C4-2B (cell line): ENCODE results near the gene ZNF516.

Experiments used
- ZFX ChIP-seq: fragments of 450-650 bp; IDR thresholded peaks from 2 replicates; pipeline ENCODE4 v1.6.1; 2017
- TF ChIP-seq, protein P1 (sequence below): fragments of 450-650 bp; conservative IDR thresholded peaks from 2 replicates; pipeline ENCODE4 v1.5.1; 2017; ENCODE audit warnings: mild to moderate bottlenecking

DNA sequence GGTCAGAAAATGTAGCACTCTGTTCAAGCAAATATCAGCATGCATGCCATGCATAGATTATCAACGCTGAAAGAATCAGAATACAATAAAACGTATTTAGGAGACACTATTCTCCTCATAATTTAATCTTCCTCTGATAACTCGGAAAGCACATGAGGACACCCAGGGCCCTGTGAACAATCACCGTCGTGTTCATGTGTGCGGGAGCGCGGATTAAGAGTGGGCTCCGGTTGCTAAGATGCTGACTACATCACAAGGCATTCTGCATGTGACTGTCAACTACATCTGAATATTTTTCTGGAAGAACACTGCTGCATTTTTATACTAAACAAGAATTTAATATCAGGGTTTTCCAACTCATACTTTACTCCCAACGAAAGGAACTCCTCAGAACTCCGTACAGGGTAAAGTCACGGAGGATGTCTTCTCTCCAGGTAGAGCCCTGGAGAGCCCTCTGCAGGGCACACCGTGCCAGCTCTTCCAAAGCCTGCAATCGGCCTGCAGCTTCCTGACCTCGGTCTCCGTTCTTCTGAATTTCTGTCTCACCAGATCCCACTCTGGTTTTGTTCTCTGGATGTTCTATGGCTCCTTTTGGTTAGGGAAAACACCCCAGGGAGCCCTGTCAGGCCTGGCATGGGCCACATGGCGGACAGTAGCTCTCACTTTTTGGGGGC lies 59.6 kb downstream of the ZNF516 start:
- TF ChIP-seq, protein P1, sequence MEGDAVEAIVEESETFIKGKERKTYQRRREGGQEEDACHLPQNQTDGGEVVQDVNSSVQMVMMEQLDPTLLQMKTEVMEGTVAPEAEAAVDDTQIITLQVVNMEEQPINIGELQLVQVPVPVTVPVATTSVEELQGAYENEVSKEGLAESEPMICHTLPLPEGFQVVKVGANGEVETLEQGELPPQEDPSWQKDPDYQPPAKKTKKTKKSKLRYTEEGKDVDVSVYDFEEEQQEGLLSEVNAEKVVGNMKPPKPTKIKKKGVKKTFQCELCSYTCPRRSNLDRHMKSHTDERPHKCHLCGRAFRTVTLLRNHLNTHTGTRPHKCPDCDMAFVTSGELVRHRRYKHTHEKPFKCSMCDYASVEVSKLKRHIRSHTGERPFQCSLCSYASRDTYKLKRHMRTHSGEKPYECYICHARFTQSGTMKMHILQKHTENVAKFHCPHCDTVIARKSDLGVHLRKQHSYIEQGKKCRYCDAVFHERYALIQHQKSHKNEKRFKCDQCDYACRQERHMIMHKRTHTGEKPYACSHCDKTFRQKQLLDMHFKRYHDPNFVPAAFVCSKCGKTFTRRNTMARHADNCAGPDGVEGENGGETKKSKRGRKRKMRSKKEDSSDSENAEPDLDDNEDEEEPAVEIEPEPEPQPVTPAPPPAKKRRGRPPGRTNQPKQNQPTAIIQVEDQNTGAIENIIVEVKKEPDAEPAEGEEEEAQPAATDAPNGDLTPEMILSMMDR = peak; percentile 56
- no peak for TF ChIP-seq ZFX
